Fibroblast of the aortic adventitia (primary cell): Measurements from ENCODE around the gene TBXAS1. TPM values are rescaled to one million over a fixed set of nuclear protein-coding genes. Genes with fewer than 3 reads are reported as not detected.
"Not testable (repeated sequence)": the region's sequence is repeated elsewhere in the genome, so short reads cannot be mapped to it uniquely, and the experiment has no call there.

Source experiments
- DNase-seq: peaks from one replicate; pipeline ENCODE4 v3.0.0-alpha.2; 2010; ENCODE audit warnings: low read depth
- H3K4me3 ChIP-seq: 2 replicates; pipeline ENCODE4 v1.5.1; 2011; ENCODE audit warnings: low read depth, mild to moderate bottlenecking, control low read depth, low read length, moderate library complexity
- total RNA-seq: library from RNA; depleted of rRNA; stranded (reverse); fragments of >200 nt; gene quantifications from 2 replicates; pipeline ENCODE4 v1.2.3, GENCODE V29; 2012; ENCODE audit warnings: low replicate concordance
- TF ChIP-seq, protein P1 (sequence below): IDR thresholded peaks from 2 replicates; pipeline ENCODE4 v1.5.1; 2011; ENCODE audit warnings: mild to moderate bottlenecking, low read length, control low read depth, inconsistent platforms; ENCODE audit not compliant: insufficient read depth

TBXAS1 gene
- total RNA-seq, 1 donor, result 2.4 TPM

DNA sequence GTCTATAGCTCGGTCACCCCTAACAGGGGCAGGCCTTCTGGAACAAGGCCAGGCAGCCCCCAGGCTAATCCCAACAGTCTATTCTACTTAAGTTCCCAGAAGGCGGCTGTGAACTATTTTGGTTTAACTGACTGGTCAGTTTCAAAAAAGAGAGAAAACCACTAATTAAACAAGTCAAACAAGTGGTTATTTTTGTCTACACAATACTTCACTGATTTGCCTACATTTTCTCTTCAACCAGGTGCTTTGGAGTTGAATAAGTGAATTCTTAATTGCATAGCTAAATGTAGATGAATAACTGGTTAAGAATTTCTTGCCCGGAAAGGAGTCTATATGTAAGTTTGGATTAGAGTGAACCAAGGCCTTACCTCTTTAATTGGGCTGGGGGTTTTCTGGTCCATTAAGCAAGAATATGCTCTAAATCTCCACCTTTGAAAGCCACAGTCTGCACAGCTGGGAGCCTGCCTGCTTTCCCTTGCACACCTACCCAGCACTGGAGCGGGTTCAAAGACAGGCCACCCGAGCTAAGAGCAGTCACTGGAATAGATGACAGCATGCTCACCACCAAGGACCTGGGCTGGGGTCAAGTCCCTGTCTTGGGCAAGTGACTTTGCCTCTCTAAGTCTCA is 70.4 kb downstream of the TBXAS1 start:
- DNase-seq, result no peak
- H3K4me3 ChIP-seq, result no peak overlapping the region
- TF ChIP-seq, protein P1, sequence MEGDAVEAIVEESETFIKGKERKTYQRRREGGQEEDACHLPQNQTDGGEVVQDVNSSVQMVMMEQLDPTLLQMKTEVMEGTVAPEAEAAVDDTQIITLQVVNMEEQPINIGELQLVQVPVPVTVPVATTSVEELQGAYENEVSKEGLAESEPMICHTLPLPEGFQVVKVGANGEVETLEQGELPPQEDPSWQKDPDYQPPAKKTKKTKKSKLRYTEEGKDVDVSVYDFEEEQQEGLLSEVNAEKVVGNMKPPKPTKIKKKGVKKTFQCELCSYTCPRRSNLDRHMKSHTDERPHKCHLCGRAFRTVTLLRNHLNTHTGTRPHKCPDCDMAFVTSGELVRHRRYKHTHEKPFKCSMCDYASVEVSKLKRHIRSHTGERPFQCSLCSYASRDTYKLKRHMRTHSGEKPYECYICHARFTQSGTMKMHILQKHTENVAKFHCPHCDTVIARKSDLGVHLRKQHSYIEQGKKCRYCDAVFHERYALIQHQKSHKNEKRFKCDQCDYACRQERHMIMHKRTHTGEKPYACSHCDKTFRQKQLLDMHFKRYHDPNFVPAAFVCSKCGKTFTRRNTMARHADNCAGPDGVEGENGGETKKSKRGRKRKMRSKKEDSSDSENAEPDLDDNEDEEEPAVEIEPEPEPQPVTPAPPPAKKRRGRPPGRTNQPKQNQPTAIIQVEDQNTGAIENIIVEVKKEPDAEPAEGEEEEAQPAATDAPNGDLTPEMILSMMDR, result no peak

DNA sequence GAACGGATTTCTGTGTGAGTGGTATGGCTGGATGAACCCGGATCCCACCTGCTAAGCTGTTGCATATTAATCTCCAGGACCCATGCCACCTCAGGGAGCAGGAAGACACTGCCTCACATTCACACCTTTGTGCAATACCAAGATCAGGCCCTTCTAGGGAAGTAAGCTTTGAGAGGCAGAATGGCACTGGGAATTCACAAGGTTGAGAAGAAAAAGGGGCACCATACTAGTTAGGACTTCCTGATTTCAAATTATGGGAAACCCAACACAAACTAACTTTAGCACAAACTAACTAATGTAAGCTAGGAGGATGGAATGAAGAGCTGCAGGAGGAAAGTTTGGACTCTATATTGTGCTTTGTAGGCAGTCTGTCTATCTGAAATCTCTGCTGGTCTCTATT is 71.3 kb downstream of the TBXAS1 start:
- TF ChIP-seq, protein P1, result no peak
- H3K4me3 ChIP-seq, result no peak overlapping the region

GRCh38 chr7:139901056-139901795 is 72.2 kb downstream of the TBXAS1 start:
- DNase-seq, result no peak
- TF ChIP-seq, protein P1, result no peak
- no peak overlapping the region for H3K4me3 ChIP-seq

More for the DNA sequence above, 71.3 kb downstream of the TBXAS1 start:
- no peak for DNase-seq

DNA sequence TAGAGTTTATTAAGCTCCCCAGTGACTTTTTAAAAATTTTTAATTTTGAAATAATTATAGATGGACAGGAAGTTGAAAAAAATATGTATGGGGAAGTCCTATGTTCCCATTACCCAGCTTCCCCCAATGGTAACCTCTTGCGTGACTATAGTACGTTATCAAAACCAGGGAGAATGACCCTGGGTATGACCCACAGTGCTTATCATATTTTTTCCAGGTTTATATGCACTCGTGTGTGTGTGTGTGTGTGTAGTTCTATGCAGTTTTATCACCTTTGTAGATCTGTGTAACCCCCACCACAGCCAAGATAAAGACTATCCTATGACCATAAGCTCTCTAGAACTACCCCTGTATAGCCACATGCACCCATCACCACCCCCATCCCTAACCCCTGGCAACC is 72.8 kb downstream of the TBXAS1 start:
- no peak for DNase-seq
- H3K4me3 ChIP-seq, result no peak overlapping the region
- TF ChIP-seq, protein P1, result no peak

GRCh38 chr7:139902436-139903102 is 73.5 kb downstream of the TBXAS1 start:
- TF ChIP-seq, protein P1, result no peak
- no peak for DNase-seq
- H3K4me3 ChIP-seq, result no peak overlapping the region

GRCh38 chr7:139903103-139903477 is 74.0 kb downstream of the TBXAS1 start:
- H3K4me3 ChIP-seq, DNase-seq: not testable (repeated sequence)

DNA sequence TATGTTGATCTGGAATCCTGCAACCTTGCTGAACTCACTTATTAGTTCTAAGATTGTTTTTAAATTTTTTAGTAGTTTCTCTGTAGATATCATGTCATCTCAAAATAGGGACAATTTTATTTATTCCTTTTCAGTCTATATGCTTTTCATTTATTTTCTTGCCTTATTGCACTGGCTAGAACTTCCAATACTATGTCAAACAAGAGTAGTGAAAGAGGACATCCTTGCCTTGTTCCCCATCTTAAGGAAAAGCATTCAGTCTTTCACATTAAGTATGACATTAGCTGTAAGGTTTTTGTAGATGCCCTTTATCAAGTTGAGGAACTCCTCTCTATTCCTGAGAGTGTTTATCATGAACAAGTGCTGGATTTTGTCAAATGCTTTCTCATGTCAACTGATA is 77.8 kb downstream of the TBXAS1 start:
- no peak overlapping the region for H3K4me3 ChIP-seq
- TF ChIP-seq, protein P1, result no peak
- no peak for DNase-seq
